Omental fat pad (tissue), 4 donors: ENCODE measurements around the gene FBXW7. TPM values are rescaled to one million over a fixed set of nuclear protein-coding genes. Genes with fewer than 3 reads are reported as not detected.
A peak's percentile ranks its signal among the peaks of the same experiment; 100 is the strongest.

Experiments used
- ATAC-seq: fragments of 150-250 bp; one replicate; pipeline ENCODE4 v1.9.1; 2016; ENCODE audit warnings: mild to moderate bottlenecking, moderate library complexity; ENCODE audit not compliant: low FRiP score
- DNase-seq: peaks from one replicate; pipeline ENCODE4 v3.0.0-alpha.2; 2019; ENCODE audit warnings: low spot score
- total RNA-seq, 4 donors: library from RNA; depleted of rRNA; stranded (reverse); fragments of >200 nt; gene quantifications; one replicate each; pipeline ENCODE4 v1.1.0, GENCODE V29; 2016
- TF ChIP-seq, protein P1 (sequence below), 3 donors: fragments of 450-650 bp; IDR thresholded peaks; one replicate each; pipeline ENCODE4 v1.5.1; 2016 to 2017; ENCODE audit warnings: antibody characterized with exemption in 3 of 3, mild to moderate bottlenecking in 3 of 3, moderate library complexity in 2 of 3

FBXW7 gene
- total RNA-seq, 4 donors from 2014 or later, result 44.3 to 62.0 (median 49.9) TPM

DNA sequence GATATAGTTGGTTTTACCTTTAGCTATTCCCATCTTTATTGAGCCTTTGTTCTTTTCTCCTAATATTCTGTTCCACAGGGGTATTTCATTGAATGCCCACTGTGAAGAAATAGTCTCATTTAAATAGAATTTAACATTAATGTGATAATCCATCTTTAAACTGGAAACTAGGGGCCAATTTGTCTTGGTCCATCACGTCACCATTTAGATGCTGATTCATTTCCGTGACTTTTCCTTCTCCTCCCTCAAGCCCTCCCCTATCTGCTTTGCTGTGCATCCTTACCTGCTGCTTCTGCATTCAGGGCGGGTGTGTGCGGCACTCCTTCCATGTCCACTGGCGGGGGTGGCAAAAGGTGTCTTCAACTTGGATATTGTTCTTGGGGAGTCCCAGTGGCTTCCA is 241.1 kb downstream of the FBXW7 start:
- TF ChIP-seq, protein P1, sequence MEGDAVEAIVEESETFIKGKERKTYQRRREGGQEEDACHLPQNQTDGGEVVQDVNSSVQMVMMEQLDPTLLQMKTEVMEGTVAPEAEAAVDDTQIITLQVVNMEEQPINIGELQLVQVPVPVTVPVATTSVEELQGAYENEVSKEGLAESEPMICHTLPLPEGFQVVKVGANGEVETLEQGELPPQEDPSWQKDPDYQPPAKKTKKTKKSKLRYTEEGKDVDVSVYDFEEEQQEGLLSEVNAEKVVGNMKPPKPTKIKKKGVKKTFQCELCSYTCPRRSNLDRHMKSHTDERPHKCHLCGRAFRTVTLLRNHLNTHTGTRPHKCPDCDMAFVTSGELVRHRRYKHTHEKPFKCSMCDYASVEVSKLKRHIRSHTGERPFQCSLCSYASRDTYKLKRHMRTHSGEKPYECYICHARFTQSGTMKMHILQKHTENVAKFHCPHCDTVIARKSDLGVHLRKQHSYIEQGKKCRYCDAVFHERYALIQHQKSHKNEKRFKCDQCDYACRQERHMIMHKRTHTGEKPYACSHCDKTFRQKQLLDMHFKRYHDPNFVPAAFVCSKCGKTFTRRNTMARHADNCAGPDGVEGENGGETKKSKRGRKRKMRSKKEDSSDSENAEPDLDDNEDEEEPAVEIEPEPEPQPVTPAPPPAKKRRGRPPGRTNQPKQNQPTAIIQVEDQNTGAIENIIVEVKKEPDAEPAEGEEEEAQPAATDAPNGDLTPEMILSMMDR (IDR thresholded peaks at IDR 0.05), result no peak
- no peak for ATAC-seq
- DNase-seq, result no peak

DNA sequence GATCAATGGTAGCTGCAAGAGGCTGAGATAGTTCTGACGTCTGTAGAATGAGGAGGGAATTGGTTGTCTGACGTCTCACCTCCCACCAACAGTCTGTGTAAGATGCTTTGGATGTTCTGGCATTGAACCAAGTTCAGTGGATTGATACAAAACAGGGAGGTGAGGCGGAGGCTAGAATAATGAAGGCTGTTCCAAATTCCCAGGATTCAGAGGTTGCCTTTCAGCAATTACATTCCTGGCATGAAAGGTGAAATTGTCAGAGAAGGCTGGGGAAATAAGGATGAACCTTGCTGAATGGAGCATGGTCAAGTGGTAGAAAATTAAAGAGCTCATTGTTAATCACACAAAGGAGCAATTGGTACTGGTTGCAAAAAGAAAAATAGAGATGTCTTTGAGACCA is 241.6 kb downstream of the FBXW7 start:
- DNase-seq (no peak), ATAC-seq (no peak)
- TF ChIP-seq, protein P1 (IDR thresholded peaks at IDR 0.05), result no peak

DNA sequence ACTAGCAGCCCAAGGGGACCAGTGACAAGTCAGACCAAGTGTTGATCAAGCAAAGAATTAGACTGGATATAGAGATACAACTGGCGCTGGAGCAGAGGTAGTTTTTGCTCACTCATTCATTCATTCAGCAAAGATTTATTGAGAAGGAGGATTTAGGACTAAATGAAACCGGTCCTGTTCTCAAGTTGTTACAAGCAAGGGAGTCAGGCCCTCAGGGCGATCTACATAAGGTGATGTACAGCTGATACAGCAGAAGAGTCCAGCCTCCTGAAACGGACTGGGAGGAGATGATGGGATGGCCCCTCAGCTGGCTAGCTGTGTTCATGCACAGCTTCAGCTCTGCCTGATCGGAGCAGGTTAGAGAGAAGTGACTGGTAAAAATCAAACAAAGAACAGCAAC is 242.4 kb downstream of the FBXW7 start:
- DNase-seq (no peak), ATAC-seq (no peak)
- TF ChIP-seq, protein P1 (IDR thresholded peaks at IDR 0.05), result no peak

DNA sequence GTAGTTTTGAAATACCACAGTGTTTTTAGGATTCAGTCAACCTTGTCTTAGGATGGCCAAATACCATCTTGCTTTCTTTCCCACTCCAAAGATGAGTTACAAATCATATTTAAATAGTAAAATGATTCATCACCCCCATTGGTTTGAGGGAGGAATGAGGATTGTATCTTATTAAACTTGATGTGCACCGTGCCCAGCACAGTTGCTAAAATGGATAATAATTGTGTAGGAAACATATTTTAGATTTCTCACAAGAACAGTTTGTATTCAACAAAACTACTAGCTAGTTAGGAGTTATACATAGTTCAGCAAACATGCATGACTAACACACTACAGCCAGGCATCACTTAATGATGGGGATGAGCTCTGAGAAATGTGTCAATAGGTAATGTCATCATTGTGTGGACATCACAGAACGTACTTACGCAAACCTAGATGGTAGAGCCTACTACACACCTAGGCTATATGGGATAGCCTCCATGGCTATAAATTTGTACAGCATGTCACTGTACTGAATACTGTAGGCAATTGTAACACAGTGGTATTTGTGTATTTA is 245.4 kb downstream of the FBXW7 start:
- TF ChIP-seq, protein P1 (IDR thresholded peaks at IDR 0.05), result no peak
- peak; percentile 69 for ATAC-seq
- DNase-seq, result no peak

DNA sequence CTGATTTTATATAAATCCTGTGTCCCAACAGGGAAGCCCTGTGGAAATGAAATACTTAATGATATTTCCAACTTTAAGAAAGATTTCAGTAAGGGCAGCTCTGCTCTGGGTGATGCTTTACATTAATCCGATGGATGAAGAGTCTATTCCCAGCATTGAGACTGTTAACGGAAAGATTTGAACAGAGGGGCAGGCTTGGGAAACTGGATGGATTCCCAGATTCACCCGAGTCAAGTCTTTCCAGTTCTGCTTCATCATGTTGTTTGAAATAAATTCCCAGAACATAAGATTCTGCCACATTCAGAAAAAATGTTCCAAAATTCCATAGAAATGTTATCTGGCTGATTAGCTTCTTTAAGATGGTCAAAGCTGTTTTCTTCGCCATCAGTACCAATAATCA is 246.0 kb downstream of the FBXW7 start:
- TF ChIP-seq, protein P1 (IDR thresholded peaks at IDR 0.05), result no peak
- peak; percentile 65 for ATAC-seq
- no peak for DNase-seq

DNA sequence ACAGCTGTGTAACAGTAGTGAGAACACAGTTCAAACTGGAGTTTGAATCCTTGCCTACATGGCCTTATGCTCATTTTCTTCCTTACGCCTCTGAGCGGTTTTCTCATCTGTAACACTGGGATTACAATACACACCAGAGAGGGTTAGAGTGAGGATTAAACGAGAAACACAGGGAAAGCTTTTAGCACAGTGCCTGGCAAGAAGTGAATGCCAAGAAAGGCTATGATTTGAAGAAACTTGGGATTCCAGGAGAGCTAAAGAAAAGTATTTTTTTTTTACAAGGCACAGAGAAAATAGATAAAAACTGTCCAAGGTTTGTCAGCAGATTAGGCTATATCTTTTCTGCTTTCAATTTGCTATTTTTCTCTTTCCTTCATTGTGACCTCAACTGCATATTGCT is 246.4 kb downstream of the FBXW7 start:
- TF ChIP-seq, protein P1 (IDR thresholded peaks at IDR 0.05), result no peak
- ATAC-seq, result no peak

DNA sequence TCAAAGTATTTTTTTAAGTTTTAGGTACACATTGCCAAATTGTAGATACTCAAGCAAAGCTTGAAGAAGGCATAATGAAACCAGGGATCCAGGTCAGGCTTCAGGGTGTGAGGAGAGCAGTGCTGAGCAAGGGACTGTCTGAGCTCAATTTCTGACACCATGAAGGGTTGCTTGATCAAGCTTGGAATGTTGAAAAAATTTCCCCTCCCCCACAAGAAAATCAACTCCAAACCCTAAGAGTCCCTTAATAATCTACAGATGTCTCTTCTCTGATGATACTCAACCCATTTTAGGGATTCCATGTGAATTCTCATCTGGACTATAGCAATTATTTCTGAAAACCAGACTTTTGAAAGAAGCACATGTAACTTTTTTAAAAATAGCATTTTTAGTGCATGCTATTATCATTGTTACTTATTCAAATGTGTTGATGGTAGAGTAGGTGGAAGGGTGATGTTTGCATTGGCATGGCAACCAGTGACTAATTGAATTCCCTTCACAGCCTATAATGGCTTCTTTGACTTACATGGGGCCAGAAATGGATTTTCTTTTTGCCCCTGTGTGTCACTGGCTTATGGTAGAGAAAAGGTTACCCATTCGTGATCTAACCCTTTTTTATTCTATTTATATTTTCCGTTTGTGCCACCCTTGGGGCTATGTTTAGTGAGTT is 252.0 kb downstream of the FBXW7 start:
- no peak for ATAC-seq

More for the DNA sequence above, 246.4 kb downstream of the FBXW7 start:
- no peak for DNase-seq

More for the DNA sequence above, 252.0 kb downstream of the FBXW7 start:
- no peak for DNase-seq
- TF ChIP-seq, protein P1 (IDR thresholded peaks at IDR 0.05), result no peak
